IMR-90 (cell line): ENCODE measurements around the gene CCDC136. TPM values are rescaled to one million over a fixed set of nuclear protein-coding genes. Genes with fewer than 3 reads are reported as not detected.

ENCODE experiments used
- ATAC-seq: fragments of 200-7000 bp; cut with Tn5 transposase; 2 replicates; pipeline ENCODE4 v1.9.1; 2020; ENCODE audit warnings: low read depth, mild to moderate bottlenecking, moderate library complexity
- BruUV-seq: library from RNA; stranded (reverse); fragments of 400-500 nt; replicated peaks from 2 replicates; lab custom pipeline; 2021; lab: Mats Ljungman, UMichigan
- CTCF ChIA-PET: fragments of 300-600 bp; formaldehyde crosslinking; extraction: SDS; loops from one replicate; lab custom pipeline; 2021; ENCODE audit warnings: antibody characterized with exemption; lab: Yijun Ruan, JAX
- POLR2A ChIA-PET: fragments of 300-600 bp; sonication (Branson Sonifier 250); formaldehyde crosslinking; loops from one replicate; lab custom pipeline; 2022; ENCODE audit warnings: antibody characterized with exemption; ENCODE audit not compliant: unreplicated experiment; lab: Charles Lee
- DNase-seq: peaks from one replicate; pipeline ENCODE4 v3.0.0; 2013
- H2AFZ ChIP-seq: replicated peaks from 2 replicates; pipeline ENCODE3; 2013; ENCODE audit warnings: low read length, mild to moderate bottlenecking; ENCODE audit not compliant: poor library complexity
- H2AK5ac ChIP-seq: 2 replicates; pipeline ENCODE4 v1.6.1; 2013; ENCODE audit warnings: low read depth, low read length, inconsistent platforms
- H2AK9ac ChIP-seq: replicated peaks from 2 replicates; pipeline ENCODE3; 2013; ENCODE audit warnings: mild to moderate bottlenecking, low read depth, low read length, moderate library complexity; ENCODE audit not compliant: poor library complexity
- H2BK120ac ChIP-seq: 2 replicates; pipeline ENCODE4 v1.6.1; 2013; ENCODE audit warnings: low read depth, low read length, inconsistent platforms
- H2BK15ac ChIP-seq: 3 replicates; pipeline ENCODE4 v1.6.1; 2013; ENCODE audit warnings: low read depth, low read length, inconsistent platforms
- H2BK20ac ChIP-seq: 2 replicates; pipeline ENCODE4 v1.6.1; 2013; ENCODE audit warnings: low read depth, mild to moderate bottlenecking, inconsistent platforms, low read length, moderate library complexity
- H2BK5ac ChIP-seq: 2 replicates; pipeline ENCODE4 v1.6.1; 2013; ENCODE audit warnings: mild to moderate bottlenecking, low read depth, low read length, inconsistent platforms; ENCODE audit not compliant: poor library complexity, severe bottlenecking
- H3K14ac ChIP-seq: replicated peaks from 2 replicates; pipeline ENCODE4 v1.6.1; 2013; ENCODE audit warnings: low read depth, low read length, inconsistent platforms
- H3K18ac ChIP-seq: 2 replicates; pipeline ENCODE4 v1.6.1; 2013; ENCODE audit warnings: low read depth, low read length, control low read depth
- H3K23ac ChIP-seq: 2 replicates; pipeline ENCODE4 v1.6.1; 2013; ENCODE audit warnings: low read depth, low read length, inconsistent platforms
- H3K27ac ChIP-seq: 2 replicates; pipeline ENCODE4 v1.5.1; 2013; ENCODE audit warnings: mild to moderate bottlenecking, control low read depth, low read length; ENCODE audit not compliant: insufficient read depth
- H3K27me3 ChIP-seq: 2 replicates; pipeline ENCODE4 v1.6.1; 2013; ENCODE audit warnings: low read length; ENCODE audit not compliant: control insufficient read depth, insufficient read depth
- H3K36me3 ChIP-seq: 2 replicates; pipeline ENCODE4 v1.6.1; 2013; ENCODE audit warnings: low read length, mixed read lengths; ENCODE audit not compliant: control insufficient read depth, insufficient read depth
- H3K4ac ChIP-seq: 2 replicates; pipeline ENCODE4 v1.6.1; 2013; ENCODE audit warnings: low read depth, low read length, inconsistent platforms
- H3K4me1 ChIP-seq: 2 replicates; pipeline ENCODE4 v1.6.1; 2013; ENCODE audit warnings: low read length, mixed read lengths; ENCODE audit not compliant: control insufficient read depth, insufficient read depth
- H3K4me2 ChIP-seq: 2 replicates; pipeline ENCODE4 v1.6.1; 2013; ENCODE audit warnings: low read depth, mild to moderate bottlenecking, control low read depth, low read length, moderate library complexity
- H3K4me3 ChIP-seq: 2 replicates; pipeline ENCODE4 v1.5.1; 2013; ENCODE audit warnings: low read depth, mild to moderate bottlenecking, control low read depth, low read length, moderate library complexity; ENCODE audit not compliant: insufficient read depth
- H3K56ac ChIP-seq: 2 replicates; pipeline ENCODE4 v1.6.1; 2013; ENCODE audit warnings: low read length, inconsistent platforms; ENCODE audit not compliant: insufficient read depth; ENCODE audit errors: extremely low read depth
- H3K79me1 ChIP-seq, 2 experiments: 2 replicates each; pipeline ENCODE4 v1.6.1; 2013; ENCODE audit warnings: low read length in 2 of 2, inconsistent platforms in 1 of 2, low read depth in 1 of 2
- H3K9ac ChIP-seq: 2 replicates; pipeline ENCODE4 v1.6.1; 2013; ENCODE audit warnings: low read depth, low read length, control low read depth
- H3K9me1 ChIP-seq: 2 replicates; pipeline ENCODE4 v1.6.1; 2013; ENCODE audit warnings: low read length, inconsistent platforms; ENCODE audit not compliant: insufficient read depth
- H3K9me3 ChIP-seq: 2 replicates; pipeline ENCODE4 v1.6.1; 2013; ENCODE audit warnings: low read length; ENCODE audit not compliant: control insufficient read depth, insufficient read depth
- H4K20me1 ChIP-seq: 2 replicates; pipeline ENCODE4 v1.6.1; 2013; ENCODE audit warnings: low read length, inconsistent platforms; ENCODE audit not compliant: insufficient read depth
- H4K5ac ChIP-seq: 2 replicates; pipeline ENCODE4 v1.6.1; 2013; ENCODE audit warnings: mild to moderate bottlenecking, low read depth, low read length, control low read depth
- H4K8ac ChIP-seq, 2 experiments: 2 replicates each; pipeline ENCODE4 v1.6.1; 2013; ENCODE audit warnings: low read depth in 2 of 2, low read length in 2 of 2, control low read depth in 1 of 2, inconsistent platforms in 1 of 2
- H4K91ac ChIP-seq: 2 replicates; pipeline ENCODE4 v1.6.1; 2013; ENCODE audit warnings: low read depth, low read length, inconsistent platforms; ENCODE audit not compliant: insufficient read depth
- BHLHE40 ChIP-seq: fragments of 150-350 bp; IDR thresholded peaks from 2 replicates; pipeline ENCODE4 v1.6.1; 2016; ENCODE audit warnings: mild to moderate bottlenecking, low read depth, low read length
- CEBPB ChIP-seq: IDR thresholded peaks from 2 replicates; pipeline ENCODE4 v1.6.1; 2012; ENCODE audit warnings: low read depth, low read length, improper control_type of control experiment
- CHD1 ChIP-seq: IDR thresholded peaks from 2 replicates; pipeline ENCODE4 v1.6.1; 2012; ENCODE audit warnings: low read depth, low read length, improper control_type of control experiment
- FOS ChIP-seq: fragments of 150-350 bp; IDR thresholded peaks from 2 replicates; pipeline ENCODE4 v1.6.1; 2016; ENCODE audit warnings: low read depth, low read length
- MAFK ChIP-seq: IDR thresholded peaks from 2 replicates; pipeline ENCODE4 v1.6.1; 2012; ENCODE audit warnings: low read depth, low read length, improper control_type of control experiment
- MAZ ChIP-seq: IDR thresholded peaks from 2 replicates; pipeline ENCODE4 v1.6.1; 2012; ENCODE audit warnings: low read depth, mild to moderate bottlenecking, low read length, improper control_type of control experiment, moderate library complexity, borderline replicate concordance
- MXI1 ChIP-seq: IDR thresholded peaks from 2 replicates; pipeline ENCODE4 v1.6.1; 2012; ENCODE audit warnings: low read depth, mild to moderate bottlenecking, low read length, moderate library complexity, borderline replicate concordance
- NFE2L2 ChIP-seq: fragments of 150-350 bp; IDR thresholded peaks from 2 replicates; pipeline ENCODE4 v1.6.1; 2016; ENCODE audit warnings: low read depth, mild to moderate bottlenecking, low read length
- POLR2A ChIP-seq: IDR thresholded peaks from 2 replicates; pipeline ENCODE4 v1.6.1; 2012; ENCODE audit warnings: mild to moderate bottlenecking, low read depth, low read length
- RAD21 ChIP-seq: IDR thresholded peaks from 2 replicates; pipeline ENCODE4 v1.6.1; 2012; ENCODE audit warnings: low read length, improper control_type of control experiment
- RCOR1 ChIP-seq: IDR thresholded peaks from 2 replicates; pipeline ENCODE4 v1.6.1; 2012; ENCODE audit warnings: mild to moderate bottlenecking, low read length, improper control_type of control experiment; ENCODE audit not compliant: insufficient replicate concordance
- RFX5 ChIP-seq: IDR thresholded peaks from 2 replicates; pipeline ENCODE4 v1.8.0; 2012; ENCODE audit warnings: low read depth, mild to moderate bottlenecking, low read length, moderate library complexity
- SMC3 ChIP-seq: fragments of 150-350 bp; IDR thresholded peaks from 2 replicates; pipeline ENCODE4 v1.6.1; 2016; ENCODE audit warnings: low read depth, mild to moderate bottlenecking, antibody characterized with exemption, low read length, moderate library complexity
- WGBS, 2 experiments: methylation state at CpG; one replicate each; pipeline versions ENCODE4 v1.1.5 to v1.1.7; 2013; ENCODE audit warnings: missing lambda C conversion rate in 2 of 2; ENCODE audit not compliant: insufficient read length in 1 of 2; ENCODE audit errors: extremely low coverage in 2 of 2; 5-methylcytosine and 5-hydroxymethylcytosine counted together
- dilution Hi-C: fragments of 300-500 bp; cut with HindIII; formaldehyde crosslinking; loops from one replicate; pipeline ENCODE4 v1.14.3; 2018; ENCODE audit warnings: low sequenced_read_pairs; ENCODE audit not compliant: unreplicated experiment
- in situ Hi-C: fragments of 300-500 bp; cut with MboI; formaldehyde crosslinking; loops from 3 replicates; pipeline ENCODE4 v1.14.3; 2019; ENCODE audit warnings: low sequenced_read_pairs, inconsistent platforms, mixed read lengths
- intact Hi-C: fragments of 100-400 bp; cut with micrococcal nuclease; formaldehyde crosslinking; loops from 2 replicates; pipeline ENCODE4 v1.10.0; 2022
- polyA plus RNA-seq, 3 experiments: library from polyadenylated mRNA; depleted of rRNA; stranded (reverse); fragments of >200 nt; gene quantifications; 2 replicates each; pipeline ENCODE4 v1.2.3, GENCODE V29; 2012; ENCODE audit warnings: low replicate concordance in 1 of 3
- total RNA-seq: library from RNA; depleted of rRNA; stranded (reverse); fragments of >200 nt; gene quantifications from 2 replicates; pipeline ENCODE4 v1.2.3, GENCODE V29; 2012
- TF ChIP-seq, protein P1 (sequence below): conservative IDR thresholded peaks from 2 replicates; pipeline ENCODE4 v1.5.1; 2012; ENCODE audit warnings: mild to moderate bottlenecking, low read depth, low read length, improper control_type of control experiment
- TF ChIP-seq, protein P2 (sequence below): fragments of 150-350 bp; IDR thresholded peaks from 2 replicates; pipeline ENCODE4 v1.6.1; 2016; ENCODE audit warnings: low read depth, mild to moderate bottlenecking, low read length, moderate library complexity, borderline replicate concordance
- TF ChIP-seq, protein P3 (sequence below): fragments of 150-350 bp; IDR thresholded peaks from 2 replicates; pipeline ENCODE4 v1.6.1; 2017; ENCODE audit warnings: mild to moderate bottlenecking, antibody characterized with exemption, low read length, low read depth

Gene CCDC136
- total and polyA plus RNA-seq, 2 of the 4 experiments (the other 2 are of a cell fraction) = 7.7 to 18.0 TPM

GRCh38 chr7:128821724-128822123, 30.0 kb downstream of the CCDC136 start:
- CTCF ChIA-PET = interaction anchor here (0.7 kb wide), 1 partner anchor 47 kb away, joined by 3 read pairs; no protein-coding TSS in a partner anchor
- no peak overlapping the region for H2BK120ac ChIP-seq
- in situ Hi-C loops = no loop called here

More at GRCh38 chr7:128821724-128822123, 30.0 kb downstream of the CCDC136 start:
- peaks cover 0 to 3% of the 10 kb centered on the region in 2 experiments; a peak in 3 of 4 replicates for H3K79me1 ChIP-seq
- intact Hi-C loops (no loop called here), dilution Hi-C loops (no loop called here)
- BruUV-seq = no TSS peak
- ATAC-seq = no peak
- H4K20me1 ChIP-seq = no peaks in the 10 kb centered on the region
- peaks cover 6% of the 10 kb centered on the region for H3K9me1 ChIP-seq
- WGBS, 2 experiments = 100% methylated on average over 1 of the region's 4 CpGs; no CpG with 5 or more reads in 1 of the 2 experiments
- H3K23ac ChIP-seq = no peak overlapping the region
- no peak overlapping the region for H3K14ac ChIP-seq
- H3K4ac ChIP-seq = no peak overlapping the region
- no peak overlapping the region for H3K9ac ChIP-seq
- H2BK5ac ChIP-seq = no peak overlapping the region
- peaks cover 2% of the 10 kb centered on the region; the same call in 1 of the 2 replicates for H3K4me1 ChIP-seq
- H3K18ac ChIP-seq = no peak overlapping the region
- H2AK5ac ChIP-seq = no peak overlapping the region
- H3K27me3 ChIP-seq = no peaks in the 10 kb centered on the region
- H2AFZ ChIP-seq = no peak overlapping the region
- H2AK9ac ChIP-seq = no peak overlapping the region
- DNase-seq = no peak
- no peak overlapping the region for H3K27ac ChIP-seq
- H4K91ac ChIP-seq = no peak overlapping the region
- POLR2A ChIA-PET = no interaction called here
- H2BK15ac ChIP-seq = no peak overlapping the region
- H3K4me2 ChIP-seq = no peak overlapping the region
- H3K56ac ChIP-seq = no peak overlapping the region
- no peak overlapping the region for H4K5ac ChIP-seq
- no peak overlapping the region for H4K8ac ChIP-seq
- H3K36me3 ChIP-seq = no peaks in the 10 kb centered on the region
- H2BK20ac ChIP-seq = no peak overlapping the region
- H3K4me3 ChIP-seq = no peak overlapping the region
- no peaks in the 10 kb centered on the region for H3K9me3 ChIP-seq
- TF ChIP-seq CEBPB (no peak), CHD1 (no peak), BHLHE40 (no peak), RCOR1 (no peak), RAD21 (no peak), MXI1 (no peak), RFX5 (no peak), POLR2A (no peak), SMC3 (no peak), NFE2L2 (no peak), MAFK (no peak), MAZ (no peak), FOS (no peak)
- TF ChIP-seq, protein P1, sequence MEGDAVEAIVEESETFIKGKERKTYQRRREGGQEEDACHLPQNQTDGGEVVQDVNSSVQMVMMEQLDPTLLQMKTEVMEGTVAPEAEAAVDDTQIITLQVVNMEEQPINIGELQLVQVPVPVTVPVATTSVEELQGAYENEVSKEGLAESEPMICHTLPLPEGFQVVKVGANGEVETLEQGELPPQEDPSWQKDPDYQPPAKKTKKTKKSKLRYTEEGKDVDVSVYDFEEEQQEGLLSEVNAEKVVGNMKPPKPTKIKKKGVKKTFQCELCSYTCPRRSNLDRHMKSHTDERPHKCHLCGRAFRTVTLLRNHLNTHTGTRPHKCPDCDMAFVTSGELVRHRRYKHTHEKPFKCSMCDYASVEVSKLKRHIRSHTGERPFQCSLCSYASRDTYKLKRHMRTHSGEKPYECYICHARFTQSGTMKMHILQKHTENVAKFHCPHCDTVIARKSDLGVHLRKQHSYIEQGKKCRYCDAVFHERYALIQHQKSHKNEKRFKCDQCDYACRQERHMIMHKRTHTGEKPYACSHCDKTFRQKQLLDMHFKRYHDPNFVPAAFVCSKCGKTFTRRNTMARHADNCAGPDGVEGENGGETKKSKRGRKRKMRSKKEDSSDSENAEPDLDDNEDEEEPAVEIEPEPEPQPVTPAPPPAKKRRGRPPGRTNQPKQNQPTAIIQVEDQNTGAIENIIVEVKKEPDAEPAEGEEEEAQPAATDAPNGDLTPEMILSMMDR = no peak
- TF ChIP-seq, protein P2, sequence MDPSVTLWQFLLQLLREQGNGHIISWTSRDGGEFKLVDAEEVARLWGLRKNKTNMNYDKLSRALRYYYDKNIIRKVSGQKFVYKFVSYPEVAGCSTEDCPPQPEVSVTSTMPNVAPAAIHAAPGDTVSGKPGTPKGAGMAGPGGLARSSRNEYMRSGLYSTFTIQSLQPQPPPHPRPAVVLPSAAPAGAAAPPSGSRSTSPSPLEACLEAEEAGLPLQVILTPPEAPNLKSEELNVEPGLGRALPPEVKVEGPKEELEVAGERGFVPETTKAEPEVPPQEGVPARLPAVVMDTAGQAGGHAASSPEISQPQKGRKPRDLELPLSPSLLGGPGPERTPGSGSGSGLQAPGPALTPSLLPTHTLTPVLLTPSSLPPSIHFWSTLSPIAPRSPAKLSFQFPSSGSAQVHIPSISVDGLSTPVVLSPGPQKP = no peak
- TF ChIP-seq, protein P3, sequence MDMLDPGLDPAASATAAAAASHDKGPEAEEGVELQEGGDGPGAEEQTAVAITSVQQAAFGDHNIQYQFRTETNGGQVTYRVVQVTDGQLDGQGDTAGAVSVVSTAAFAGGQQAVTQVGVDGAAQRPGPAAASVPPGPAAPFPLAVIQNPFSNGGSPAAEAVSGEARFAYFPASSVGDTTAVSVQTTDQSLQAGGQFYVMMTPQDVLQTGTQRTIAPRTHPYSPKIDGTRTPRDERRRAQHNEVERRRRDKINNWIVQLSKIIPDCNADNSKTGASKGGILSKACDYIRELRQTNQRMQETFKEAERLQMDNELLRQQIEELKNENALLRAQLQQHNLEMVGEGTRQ = no peak
